ENCODE results near the gene ARHGAP26.

The ARHGAP26 gene

GRCh38 chr5:143249851-143250250 is 479.7 kb downstream of the ARHGAP26 start:
- Histone ChIP-seq H3F3A (ENCODE audit: insufficient read depth, low read length) (no peaks in the 10 kb centered on the region), H3K4me1 (ENCODE audit: insufficient read depth, low read length, severe bottlenecking) (no peaks in the 10 kb centered on the region), H3K27ac (ENCODE audit: low read depth, low read length, poor library complexity, severe bottlenecking) (no peak overlapping the region), H2AFZ (ENCODE audit: low read length) (no peak overlapping the region; the same call in 1 of the 2 replicates), H3K27me3 (ENCODE audit: insufficient read depth, low read length) (no peaks in the 10 kb centered on the region), H3K79me2 (ENCODE audit: insufficient read depth, low read length) (no peaks in the 10 kb centered on the region), H3K9ac (ENCODE audit: low read length) (no peak overlapping the region), H3K9me3 (ENCODE audit: low read length) (0 out of 2 replicates have a peak, but pooled peaks cover 3% of the 10 kb centered on the region), H4K20me1 (ENCODE audit: insufficient read depth, low read length) (no peaks in the 10 kb centered on the region), H3K9me2 (ENCODE audit: low read depth, low read length) (no peaks in the 10 kb centered on the region), H3K4me3 (ENCODE audit: low read depth, low read length, poor library complexity, severe bottlenecking) (no peak overlapping the region), H3K36me3 (ENCODE audit: insufficient read depth, low read length) (no peaks in the 10 kb centered on the region), H3K4me2 (ENCODE audit: low read length) (no peak overlapping the region)
- TF ChIP-seq CTCF (IDR thresholded peaks at IDR 0.05; ENCODE audit: low read length): no peak
- TF ChIP-seq EZH2 (IDR thresholded peaks at IDR 0.05; ENCODE audit: borderline replicate concordance, low read length): no peak

DNA sequence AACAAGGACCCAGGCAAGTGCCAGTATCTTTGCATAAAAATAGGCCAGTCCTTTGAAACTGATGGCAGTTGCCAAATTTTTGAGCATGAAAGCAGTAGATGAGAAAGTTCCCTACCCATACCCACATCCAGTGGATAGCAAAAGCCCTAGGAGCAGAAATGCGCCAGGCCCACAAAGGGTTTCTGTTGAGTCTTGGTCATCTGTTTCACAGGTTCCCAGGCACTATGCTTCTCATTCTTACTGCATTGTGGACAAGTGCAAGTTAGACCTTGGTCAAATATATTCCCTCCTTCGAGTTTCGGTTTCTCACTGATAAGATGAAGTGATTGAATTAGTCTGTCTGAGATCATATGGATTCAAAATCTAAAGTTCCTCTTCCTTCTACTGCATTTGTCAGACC is 481.0 kb downstream of the ARHGAP26 start:
- Histone ChIP-seq H3K4me1 (ENCODE audit: insufficient read depth, low read length, severe bottlenecking) (no peaks in the 10 kb centered on the region), H3K9me2 (ENCODE audit: low read depth, low read length) (no peaks in the 10 kb centered on the region), H3K4me3 (ENCODE audit: low read depth, low read length, poor library complexity, severe bottlenecking) (no peak overlapping the region), H3K36me3 (ENCODE audit: insufficient read depth, low read length) (no peaks in the 10 kb centered on the region), H3K27me3 (ENCODE audit: insufficient read depth, low read length) (no peaks in the 10 kb centered on the region), H3K4me2 (ENCODE audit: low read length) (no peak overlapping the region), H3K79me2 (ENCODE audit: insufficient read depth, low read length) (no peaks in the 10 kb centered on the region), H3K9me3 (ENCODE audit: low read length) (no peaks in the 10 kb centered on the region), H3K27ac (ENCODE audit: low read depth, low read length, poor library complexity, severe bottlenecking) (no peak overlapping the region), H3F3A (ENCODE audit: insufficient read depth, low read length) (no peaks in the 10 kb centered on the region), H4K20me1 (ENCODE audit: insufficient read depth, low read length) (no peaks in the 10 kb centered on the region), H2AFZ (ENCODE audit: low read length) (no peak overlapping the region), H3K9ac (ENCODE audit: low read length) (no peak overlapping the region)
- TF ChIP-seq EZH2 (IDR thresholded peaks at IDR 0.05; ENCODE audit: borderline replicate concordance, low read length) (no peak), CTCF (IDR thresholded peaks at IDR 0.05; ENCODE audit: low read length) (no peak)

DNA sequence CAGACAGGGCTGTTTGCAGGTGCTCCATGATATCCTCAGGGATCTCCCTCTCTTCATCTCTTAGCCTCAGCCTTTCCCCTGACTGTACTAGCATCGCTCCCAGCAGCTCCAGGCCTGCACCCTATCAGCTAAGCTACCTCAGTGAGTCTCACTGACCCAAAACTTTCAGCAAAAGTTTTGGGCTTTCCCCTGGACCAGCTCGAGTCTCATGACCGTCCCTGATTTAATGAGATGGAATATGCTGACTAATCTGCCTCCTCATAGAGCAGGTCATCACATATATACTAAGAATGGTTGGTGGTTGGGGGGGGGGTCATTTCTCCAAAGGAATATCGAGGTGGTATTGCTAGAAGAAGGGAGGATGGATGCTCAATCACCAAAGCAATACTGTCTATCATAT is 481.8 kb downstream of the ARHGAP26 start:
- H3K36me3 ChIP-seq (ENCODE audit: insufficient read depth, low read length): no peaks in the 10 kb centered on the region
- H3F3A ChIP-seq (ENCODE audit: insufficient read depth, low read length): no peaks in the 10 kb centered on the region
- TF ChIP-seq CTCF (IDR thresholded peaks at IDR 0.05; ENCODE audit: low read length): no peak
- no peak for TF ChIP-seq EZH2 (IDR thresholded peaks at IDR 0.05; ENCODE audit: borderline replicate concordance, low read length)
- no peaks in the 10 kb centered on the region for H4K20me1 ChIP-seq (ENCODE audit: insufficient read depth, low read length)
- H3K79me2 ChIP-seq (ENCODE audit: insufficient read depth, low read length): no peaks in the 10 kb centered on the region
- H3K27ac ChIP-seq (ENCODE audit: low read depth, low read length, poor library complexity, severe bottlenecking): no peak overlapping the region
- no peak overlapping the region for H3K9ac ChIP-seq (ENCODE audit: low read length)
- H3K9me3 ChIP-seq (ENCODE audit: low read length): no peaks in the 10 kb centered on the region
- H3K4me2 ChIP-seq (ENCODE audit: low read length): no peak overlapping the region
- H2AFZ ChIP-seq (ENCODE audit: low read length): no peak overlapping the region
- no peaks in the 10 kb centered on the region for H3K27me3 ChIP-seq (ENCODE audit: insufficient read depth, low read length)
- H3K4me1 ChIP-seq (ENCODE audit: insufficient read depth, low read length, severe bottlenecking): no peaks in the 10 kb centered on the region
- H3K4me3 ChIP-seq (ENCODE audit: low read depth, low read length, poor library complexity, severe bottlenecking): no peak overlapping the region
- H3K9me2 ChIP-seq (ENCODE audit: low read depth, low read length): no peaks in the 10 kb centered on the region
